GM21360 (cell line): ENCODE measurements around the gene OGFOD3.
"Not testable (repeated sequence)": the region's sequence is repeated elsewhere in the genome, so short reads cannot be mapped to it uniquely, and the experiment has no call there.

Experiments
- ATAC-seq: cut with Tn5 transposase; IDR thresholded peaks from one replicate; pipeline ENCODE4 v1.9.1; 2021; ENCODE audit warnings: mild to moderate bottlenecking, moderate library complexity; ENCODE audit not compliant: unreplicated experiment

OGFOD3 gene, protein sequence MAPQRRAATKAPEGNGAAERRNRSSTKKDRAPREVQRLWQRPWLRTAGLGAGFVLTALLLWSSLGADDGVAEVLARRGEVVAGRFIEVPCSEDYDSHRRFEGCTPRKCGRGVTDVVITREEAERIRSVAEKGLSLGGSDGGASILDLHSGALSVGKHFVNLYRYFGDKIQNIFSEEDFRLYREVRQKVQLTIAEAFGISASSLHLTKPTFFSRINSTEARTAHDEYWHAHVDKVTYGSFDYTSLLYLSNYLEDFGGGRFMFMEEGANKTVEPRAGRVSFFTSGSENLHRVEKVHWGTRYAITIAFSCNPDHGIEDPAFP

DNA sequence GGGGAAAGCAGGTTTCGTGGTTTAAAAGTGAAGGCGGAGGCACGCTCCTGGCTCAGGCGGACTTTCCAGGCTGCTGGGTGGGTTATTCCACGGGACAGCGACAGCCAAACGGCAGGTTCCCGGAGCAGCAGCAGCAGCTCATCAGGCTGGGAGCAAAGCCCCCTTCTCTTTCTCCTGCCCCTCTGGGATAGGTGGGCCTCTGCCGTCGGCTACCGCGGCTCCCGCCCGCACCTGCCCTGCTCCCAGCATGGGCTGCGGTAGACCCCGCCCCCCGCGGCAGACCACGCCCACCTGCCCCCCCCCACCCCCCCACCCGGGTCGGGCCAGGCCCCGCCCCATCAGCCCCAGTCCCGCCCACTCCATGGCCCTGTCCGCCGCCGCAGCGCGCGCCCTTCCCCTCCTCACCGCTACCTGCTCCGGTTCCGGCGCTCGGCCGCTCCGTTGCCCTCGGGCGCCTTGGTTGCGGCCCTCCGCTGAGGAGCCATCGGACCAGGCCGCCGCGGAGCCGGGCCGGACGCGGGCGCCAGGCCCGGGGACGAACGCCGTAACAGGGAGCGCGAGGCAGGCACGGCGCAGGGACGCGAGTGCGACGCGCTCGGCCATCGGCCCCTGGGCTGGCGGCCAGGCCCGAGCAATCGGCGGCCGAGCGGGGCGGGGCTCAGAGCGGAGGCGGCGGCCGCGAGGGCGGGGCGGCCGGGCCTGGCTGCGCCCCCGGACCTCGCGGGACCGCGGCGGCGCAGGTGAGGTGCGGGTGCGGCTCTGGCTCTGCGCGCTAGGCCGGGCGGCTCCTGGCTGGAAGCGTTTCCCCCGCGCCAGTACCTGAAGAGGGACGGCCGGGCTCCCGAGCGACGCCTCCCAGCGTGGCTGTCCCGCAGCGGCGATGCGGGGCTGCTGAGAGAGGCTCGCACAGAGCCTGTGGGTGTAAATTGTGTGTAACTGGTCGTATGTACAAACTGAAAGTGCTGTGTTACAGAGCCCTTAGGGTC, at the start of gene OGFOD3, which contains the start of gene HEXD:
Gene OGFOD3 (minus strand): TSS at position 586 of the 986 bp plus-strand sequence. CDS start 101 bp downstream, at position 485.
Gene HEXD (plus strand): TSS at position 347 of the 986 bp plus-strand sequence. CDS start 1,453 bp downstream, outside the sequence.
- ATAC-seq = peak; percentile 81

DNA sequence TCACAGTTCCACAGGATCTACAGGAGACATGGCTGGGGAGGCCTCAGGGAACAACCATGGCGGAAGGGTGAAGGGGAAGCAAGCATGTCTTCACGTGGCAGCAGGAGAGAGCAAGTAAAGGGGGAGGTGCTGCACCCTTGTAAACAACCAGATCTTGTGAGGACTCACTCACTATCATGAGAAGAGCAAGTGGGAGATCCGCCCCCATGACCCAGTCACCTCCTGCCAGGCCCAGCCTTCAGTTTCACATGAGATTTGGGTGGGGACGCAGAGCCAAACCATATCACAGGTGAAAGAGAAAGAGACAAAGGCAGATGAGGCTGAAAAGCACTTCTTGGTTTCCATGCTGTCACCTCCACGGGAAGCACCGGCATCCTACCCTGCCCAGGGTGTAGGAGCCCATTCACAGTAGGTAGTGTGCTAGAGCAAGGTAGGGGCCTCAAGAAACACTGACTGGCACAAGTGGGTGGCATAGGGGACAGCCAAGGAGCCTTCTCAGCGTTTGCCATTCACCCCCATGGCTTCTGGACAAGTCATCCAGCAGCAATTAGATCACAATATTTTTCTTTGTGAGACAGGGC, 46.7 kb upstream of the OGFOD3 start:
- ATAC-seq = no peak

DNA sequence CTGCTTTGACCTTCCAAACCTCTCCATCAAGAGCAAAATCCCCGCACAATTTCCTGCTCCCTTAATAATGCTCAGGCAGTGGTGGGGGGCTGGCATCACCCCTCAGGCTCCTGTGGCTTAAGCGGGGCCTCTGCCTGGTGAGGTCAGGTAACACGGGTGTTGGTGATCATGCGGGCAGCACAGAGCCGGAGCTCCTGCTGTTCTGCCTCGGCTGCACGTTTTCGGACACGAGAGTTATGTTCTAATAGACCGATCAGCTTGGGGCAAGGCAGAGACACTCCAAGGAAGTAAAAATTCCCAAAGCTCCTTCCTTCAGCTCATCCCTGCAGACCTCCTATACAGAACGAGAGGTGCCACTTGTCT, 46.2 kb upstream of the OGFOD3 start:
- no peak for ATAC-seq

DNA sequence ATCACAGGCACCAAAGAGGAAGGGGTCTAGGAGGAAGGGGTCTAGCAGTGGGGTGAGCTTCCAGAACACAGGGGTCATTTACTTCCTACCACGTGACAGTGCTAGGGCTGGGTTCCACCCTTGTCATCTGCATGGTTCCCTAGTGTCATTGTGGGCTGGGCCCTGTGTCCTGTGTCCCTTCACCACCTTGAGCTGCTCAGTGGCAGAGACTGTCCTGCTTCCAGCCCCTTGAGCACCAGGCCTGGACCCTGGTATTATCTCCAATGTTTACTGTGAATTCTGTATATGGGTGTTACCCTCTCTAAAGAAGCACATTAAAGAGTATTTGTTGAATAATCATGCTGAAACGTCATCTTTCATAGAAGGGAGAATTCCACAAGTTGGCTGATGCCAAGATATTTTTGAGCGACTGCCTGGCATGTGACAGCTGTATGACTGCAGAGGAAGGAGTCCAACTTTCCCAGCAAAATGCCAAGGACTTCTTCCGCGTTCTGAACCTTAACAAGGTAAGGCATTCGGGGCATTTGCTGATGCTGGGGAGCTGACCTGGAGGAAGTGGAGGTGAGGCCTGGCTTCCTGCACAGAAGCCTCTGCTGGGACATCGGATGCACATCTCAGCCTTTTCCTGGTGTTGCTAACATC, 45.7 kb upstream of the OGFOD3 start:
- ATAC-seq = no peak

DNA sequence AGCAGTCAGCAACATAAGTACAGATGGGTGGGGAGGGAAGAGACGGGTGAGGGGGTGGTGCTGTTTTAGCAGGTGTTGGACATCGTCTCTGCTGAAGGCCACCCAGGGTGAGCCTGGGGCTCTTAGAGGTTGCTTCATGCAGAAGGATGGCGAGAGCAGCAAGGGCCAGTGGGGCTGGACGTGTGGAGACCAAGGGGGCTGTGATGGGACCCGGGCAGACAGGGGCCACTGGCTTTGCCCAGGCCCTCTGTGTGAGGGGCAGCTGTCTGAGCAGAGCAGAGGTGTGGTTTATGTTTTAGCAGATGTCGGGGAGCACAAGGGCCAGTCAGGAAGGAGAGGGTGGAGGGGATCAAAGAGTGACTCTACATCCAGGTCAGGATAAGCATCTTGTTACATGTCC, 45.0 kb upstream of the OGFOD3 start:
- no peak for ATAC-seq

DNA sequence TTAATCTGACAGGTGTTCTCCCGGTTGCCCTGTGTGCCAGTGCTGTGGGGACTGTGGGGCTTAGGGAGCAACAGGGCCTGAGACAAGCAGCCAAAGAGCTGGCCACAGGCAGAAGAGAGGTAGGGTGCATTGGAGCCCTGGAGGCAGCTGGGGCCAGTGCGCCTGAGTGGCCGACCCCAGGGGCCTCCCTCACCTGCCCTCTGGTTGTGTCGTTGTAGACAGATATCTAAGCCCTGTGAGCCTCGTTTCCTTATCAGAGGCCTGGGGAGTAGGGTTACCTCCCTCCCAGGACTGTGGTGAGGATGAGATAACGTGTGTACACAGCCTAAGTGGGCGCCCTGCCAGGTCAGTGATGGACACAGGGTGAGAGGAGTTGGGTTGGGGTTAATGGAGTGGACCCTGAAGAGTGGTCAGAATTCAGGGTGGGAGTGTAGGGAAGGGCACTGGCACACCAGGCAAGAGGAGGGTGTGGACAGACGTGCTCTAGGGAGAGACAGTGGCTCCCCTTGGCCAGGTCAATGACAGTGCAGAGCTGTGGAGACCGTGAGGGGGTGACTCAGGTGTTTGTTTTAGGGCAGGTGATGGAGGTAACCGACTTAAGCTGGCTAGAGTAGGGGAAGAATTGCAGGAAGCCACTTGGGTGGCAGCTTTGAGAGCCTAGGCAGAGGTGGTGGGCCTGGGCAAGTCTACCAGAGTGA, 43.6 kb upstream of the OGFOD3 start:
- no peak for ATAC-seq

DNA sequence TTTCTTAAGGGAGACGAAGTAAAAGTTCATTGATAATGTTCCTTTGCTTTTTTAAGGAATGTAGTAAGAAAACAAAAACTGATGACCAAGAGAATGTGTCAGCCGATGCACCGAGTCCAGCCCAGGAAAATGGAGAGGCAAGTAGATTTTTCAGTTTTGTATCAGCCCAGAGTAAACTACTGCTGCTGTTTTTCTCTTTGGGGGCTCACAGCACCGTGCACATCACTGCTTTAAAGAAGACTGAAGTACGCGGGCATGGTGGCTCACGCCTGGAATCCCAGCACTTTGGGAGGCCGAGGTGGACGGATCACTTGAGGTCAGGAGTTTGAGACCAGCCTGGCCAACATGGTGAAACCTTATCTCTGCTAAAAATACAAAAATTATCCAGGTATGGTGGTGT, 41.5 kb upstream of the OGFOD3 start:
- ATAC-seq = not testable (repeated sequence)

DNA sequence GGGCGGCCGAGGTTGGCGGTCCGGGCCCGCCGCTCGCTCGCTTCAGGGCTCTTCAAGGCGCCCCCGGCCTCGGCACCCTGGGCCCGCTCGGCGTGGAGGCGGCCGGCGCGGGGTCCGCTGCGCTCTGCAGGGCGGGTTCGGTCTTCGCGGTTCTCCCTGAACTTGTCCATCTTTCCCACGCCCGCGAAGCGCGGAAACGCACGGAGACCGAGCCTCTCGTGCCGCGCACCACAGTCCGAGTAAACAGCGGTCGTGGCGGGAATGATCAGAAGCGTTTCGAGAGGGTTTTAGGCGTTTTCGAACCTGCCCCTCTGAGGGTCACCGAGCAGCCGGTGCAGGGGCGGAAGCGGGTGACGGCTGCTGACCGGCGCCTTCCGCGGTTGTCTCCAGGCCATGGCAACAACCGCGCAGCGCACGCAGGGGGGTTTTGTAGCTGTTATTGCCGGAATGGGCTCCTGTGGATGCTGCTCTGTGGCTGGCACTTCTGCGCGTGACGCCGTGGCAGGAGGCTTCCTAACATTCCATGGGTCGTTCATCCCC, 40.6 kb upstream of the OGFOD3 start:
- ATAC-seq = no peak

DNA sequence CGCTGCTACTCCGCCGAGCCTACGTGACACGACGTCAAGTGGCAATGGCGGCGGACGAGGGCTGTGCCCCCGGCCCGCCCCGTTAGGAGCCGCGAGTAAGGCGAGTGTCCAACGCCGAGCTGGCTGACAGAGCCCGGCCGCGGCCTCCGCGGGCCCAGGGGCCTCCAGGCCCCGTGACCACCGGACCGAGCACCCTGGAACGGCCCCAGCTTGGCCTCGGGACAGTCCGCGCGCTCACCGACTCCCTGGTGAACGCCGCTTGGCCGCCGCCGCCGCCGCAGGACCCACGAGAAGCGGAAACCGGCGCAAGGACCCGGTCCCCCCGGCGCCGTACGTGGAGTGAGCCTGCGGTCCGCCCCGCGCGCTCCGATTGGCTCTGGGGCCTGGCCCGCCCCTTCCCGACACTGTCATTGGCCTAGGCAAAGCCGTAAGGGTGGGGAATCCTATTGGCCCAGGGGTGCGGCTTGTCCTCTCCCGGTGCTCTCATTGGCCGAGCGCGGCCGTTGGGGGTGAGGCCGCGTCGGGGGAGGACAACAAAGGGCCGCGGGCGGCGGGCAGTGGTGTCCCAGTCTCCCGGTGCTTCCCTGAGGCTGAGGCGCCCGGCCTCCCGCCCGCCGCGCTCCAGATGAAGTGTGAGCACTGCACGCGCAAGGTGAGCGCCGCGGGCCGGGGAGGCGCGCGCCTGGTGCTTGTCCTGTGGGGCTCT, 39.9 kb upstream of the OGFOD3 start, which contains the start of gene NARF:
Gene NARF (plus strand): TSS at position 563 of the 706 bp plus-strand sequence. CDS start 63 bp downstream, at position 626.
- ATAC-seq = peak; percentile 90

DNA sequence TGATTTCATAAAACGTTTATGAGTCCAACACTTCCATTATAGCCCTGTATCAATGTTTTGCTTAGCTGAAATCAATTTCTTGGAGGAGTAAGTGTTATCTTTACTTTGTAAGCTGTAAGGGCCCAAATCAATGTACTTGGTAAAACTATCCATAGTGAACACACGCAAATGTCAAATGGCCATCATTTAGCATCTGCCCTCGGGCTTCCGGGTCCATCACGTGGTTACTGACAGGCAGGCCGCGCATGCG, 39.5 kb upstream of the OGFOD3 start:
- no peak for ATAC-seq

DNA sequence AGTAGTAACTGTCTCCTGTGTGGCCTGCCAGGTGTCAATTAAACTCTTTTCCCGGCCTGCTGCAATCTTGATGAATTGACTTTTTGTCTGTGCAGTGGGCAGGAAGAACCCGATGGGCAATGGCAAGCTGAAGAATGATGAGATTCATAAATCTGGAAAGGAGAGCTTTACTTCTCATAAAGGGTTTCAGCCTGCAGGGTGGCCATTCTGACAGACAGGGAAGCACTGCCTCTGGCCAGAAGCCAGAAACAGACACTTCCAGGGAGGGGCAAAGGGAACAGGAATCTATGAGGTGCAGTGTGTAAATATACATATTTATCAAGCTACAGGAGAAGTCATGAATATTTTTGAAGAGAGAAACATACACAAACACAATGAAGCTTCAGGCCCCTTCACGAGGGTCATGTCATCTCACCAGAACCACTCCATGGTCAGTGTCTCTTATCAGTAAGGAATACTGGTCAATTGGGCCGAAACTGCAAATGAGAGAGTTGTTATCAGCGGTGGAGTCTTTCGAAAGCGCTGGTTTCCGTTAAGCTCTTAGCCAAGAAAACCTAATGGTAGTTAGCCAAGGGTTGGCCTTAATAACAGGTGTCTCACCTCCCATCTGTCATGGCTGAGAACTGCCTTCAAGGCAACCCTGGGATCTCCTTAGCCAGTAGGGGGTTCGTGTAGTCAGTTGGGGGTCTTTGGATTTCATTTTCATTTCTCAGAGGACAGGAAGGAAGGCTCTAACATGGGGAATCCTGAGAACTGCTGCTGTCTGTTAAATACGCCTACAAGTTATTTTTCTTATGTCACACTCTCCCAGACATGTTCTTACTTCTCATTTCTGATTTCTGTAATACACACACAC, 38.9 kb upstream of the OGFOD3 start:
- ATAC-seq = no peak

DNA sequence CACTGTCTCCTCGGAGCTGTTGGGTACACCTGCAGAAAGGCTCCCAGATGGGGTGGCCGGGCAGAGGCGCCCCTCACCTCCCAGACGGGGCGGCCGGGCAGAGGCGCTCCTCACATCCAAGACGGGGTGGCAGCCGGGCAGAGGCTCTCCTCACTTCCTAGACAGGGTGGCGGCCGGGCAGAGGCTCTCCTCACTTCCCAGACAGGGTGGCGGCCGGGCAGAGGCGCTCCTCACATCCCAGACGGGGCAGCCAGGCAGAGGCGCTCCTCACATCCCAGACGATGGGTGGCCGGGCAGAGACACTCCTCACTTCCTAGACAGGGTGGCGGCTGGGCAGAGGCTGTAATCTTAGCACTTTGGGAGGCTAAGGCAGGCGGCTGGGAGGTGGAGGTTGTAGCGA, 35.3 kb upstream of the OGFOD3 start:
- not testable (repeated sequence) for ATAC-seq

DNA sequence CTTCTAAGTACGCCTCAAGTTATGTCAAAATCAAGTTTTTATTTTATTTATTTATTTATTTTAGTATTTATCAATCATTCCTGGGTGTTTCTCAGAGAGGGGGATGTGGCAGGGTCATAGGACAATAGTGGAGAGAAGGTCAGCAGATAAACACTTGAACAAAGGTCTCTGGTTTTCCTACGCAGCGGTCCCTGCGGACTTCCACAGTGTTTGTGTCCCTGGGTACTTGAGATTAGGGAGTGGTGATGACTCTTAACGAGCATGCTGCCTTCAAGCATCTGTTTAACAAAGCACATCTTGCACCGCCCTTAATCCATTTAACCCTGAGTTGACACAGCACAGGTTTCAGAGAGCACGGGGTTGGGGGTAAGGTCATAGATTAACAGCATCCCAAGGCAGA, 34.8 kb upstream of the OGFOD3 start:
- not testable (repeated sequence) for ATAC-seq

DNA sequence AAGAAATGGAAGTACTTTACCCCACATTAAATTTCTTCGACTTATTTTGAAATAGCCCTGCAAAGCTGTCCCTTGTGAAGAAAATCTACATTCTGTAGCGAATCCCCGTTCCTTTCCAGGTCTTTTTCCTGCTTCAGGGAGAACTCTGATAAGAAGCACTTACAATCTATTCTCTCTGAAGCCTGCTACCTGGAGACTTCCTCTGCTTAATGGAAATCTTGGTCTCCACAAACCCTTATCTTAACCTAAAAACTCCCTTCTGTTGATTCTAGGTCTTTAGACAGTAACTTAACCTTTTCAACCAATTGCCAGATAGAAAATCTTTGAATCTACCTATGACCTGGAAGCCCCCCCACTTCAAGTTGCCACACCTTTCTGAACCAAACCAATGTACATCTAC, 33.8 kb upstream of the OGFOD3 start:
- no peak for ATAC-seq

DNA sequence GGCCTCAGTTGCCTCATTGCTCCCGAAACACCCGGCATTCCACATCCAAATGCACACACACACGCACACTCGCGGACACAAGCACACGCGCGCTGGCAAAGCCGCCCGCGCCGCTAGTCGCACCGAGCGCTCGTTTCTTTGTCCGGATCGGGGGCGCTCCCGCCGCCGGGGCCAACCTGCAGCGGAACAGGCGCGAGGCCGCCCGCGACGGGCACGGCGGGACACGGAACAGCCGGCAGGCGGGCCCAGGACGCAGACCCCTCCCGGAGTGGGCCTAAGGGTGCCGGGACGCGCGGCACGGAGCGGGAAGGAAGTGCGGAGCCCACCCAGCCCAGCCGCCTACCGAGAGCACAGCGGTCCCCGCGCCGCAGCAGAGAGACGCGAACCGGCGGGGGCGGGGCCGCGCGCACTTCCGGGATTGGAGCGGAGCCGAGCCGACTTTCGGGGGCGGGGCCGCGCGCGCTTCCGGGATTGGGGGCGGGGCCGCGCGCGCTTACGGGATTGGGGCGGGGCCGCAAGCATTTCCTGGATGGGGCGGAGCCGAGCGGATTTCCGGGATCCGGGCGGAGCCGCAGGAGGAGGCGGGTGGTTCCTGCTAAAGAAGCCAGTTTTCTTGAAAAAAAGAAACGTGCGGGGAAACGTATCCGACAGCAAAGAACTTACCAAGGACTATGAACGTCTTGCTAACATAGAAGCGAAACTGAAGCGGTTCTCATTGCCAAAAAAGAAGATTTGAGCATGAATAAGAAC, 32.1 kb upstream of the OGFOD3 start, which contains the start of gene CYBC1:
Gene CYBC1 (minus strand): TSS at position 396 of the 750 bp plus-strand sequence. CDS start 1,498 bp downstream, outside the sequence.
- peak; percentile 64 for ATAC-seq

DNA sequence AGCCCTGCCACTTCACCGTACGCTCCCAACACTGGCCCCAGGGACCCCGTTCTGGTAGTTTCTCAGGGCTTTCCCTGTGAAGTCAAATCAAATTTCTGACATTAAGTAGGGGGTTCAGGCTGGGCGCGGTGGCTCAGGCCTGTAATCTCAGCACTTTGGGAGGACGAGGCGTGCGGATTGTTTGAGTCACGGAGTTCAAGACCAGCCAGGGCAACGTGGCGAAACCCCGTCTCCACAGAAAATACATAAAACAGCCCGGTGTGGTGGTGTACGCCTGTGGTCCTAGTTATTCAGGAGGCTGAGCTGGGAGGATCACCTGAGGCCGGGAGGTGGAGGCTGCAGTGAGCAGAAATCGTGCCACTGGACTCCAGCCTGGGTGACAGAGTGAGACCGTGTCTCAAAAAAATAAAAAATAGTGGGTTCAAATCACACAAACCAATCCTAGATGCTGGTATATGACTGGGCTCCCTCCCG, 31.5 kb upstream of the OGFOD3 start:
- ATAC-seq = no peak

DNA sequence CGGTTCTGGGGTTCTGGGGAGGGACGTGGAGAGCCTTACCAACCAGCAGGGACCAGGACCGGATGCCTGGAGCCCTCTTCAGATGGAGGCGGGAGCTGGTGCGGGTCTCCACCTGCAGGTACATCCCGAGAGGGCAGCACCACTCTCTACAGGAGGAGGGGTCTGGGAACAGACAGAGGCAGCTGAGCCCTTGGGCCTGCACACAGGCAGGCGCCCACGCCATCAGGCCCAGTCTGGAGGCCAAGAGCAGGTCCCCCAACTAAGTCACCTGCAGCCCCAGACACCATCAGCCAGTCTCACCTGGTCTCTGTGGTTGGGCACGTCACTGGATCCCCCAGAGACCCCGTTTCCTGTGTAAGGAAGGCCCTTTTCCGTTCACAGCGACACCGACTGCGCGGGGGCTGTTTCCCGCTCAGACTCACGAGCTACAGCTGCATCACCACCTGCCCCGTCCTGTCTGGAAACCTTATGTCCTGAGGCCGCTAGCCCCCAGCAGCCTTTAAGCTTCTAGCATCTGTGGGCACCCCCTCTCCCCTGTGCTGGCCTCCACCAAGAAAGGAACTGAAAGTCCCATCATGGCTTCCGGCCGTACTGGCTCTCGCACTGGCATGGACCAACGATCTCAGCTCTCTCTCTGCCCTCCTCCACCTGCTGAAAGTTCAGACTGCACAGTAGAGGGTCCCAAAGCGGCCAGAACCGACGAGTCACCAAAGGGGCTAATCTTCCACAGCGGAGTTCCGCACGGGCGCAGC, 30.9 kb upstream of the OGFOD3 start:
- peak; percentile 40 for ATAC-seq
